LHCN-M2 (cell line): ENCODE data around the gene ZC3H11A. TPM values are rescaled to one million over a fixed set of nuclear protein-coding genes. Genes with fewer than 3 reads are reported as not detected.
"Not testable (repeated sequence)": the region's sequence is repeated elsewhere in the genome, so short reads cannot be mapped to it uniquely, and the experiment has no call there.

ENCODE experiments used
- DNase-seq: peaks from one replicate; pipeline ENCODE4 v3.0.0-alpha.2; 2012; ENCODE audit warnings: low read depth
- polyA plus RNA-seq: library from polyadenylated mRNA; unstranded; fragments of >200 nt; gene quantifications from one replicate; pipeline ENCODE4 v1.2.1, GENCODE V29; 2012; ENCODE audit warnings: missing spikeins
- total RNA-seq: library from RNA; depleted of rRNA; stranded (reverse); fragments of >200 nt; gene quantifications from 2 replicates; pipeline ENCODE4 v1.2.3, GENCODE V29; 2014; rRNA removed

ZC3H11A gene
- total RNA-seq = 60.5 and 68.9 TPM in 2 replicates
- 20.5 TPM for polyA plus RNA-seq

DNA sequence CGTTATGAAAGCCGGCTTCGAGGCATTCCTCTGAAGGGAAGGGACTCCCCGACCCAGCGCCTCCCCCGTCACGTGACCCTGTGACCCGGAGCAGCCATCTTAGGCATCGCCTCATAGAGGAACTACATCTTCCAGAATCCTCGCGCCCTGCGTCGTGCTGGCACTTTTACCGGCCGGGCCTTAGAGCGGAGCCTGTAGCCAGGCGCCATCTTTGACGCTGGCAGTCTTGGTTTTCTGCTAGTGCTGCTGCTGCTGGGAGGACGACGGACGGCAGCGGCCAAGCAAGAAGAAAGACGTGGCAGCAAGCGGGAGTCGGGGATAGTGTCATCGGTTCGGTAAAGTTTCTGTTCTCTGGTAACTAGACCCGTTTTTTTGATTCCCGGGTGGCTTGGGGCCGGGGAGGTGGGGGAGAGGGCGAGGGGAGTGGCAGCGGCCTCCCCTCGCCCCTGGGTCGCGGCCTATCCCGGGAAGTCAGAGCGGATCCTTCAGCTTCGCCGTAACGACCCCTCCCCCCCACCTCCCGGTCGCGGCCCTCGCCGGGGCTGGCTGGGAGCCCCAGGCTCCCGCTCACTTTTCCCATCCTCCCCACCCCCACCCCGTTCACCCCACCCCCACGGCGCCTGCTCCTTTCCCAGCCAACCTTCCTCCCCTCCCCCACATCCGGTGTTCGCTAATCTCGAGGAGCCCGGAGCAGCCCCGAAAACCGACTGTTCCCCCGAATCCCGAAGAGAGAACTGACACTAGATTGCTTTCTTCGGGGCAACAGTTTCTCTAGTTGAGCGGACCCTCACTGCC, at the start of gene ZC3H11A, which contains the start of gene ZBED6:
Gene ZC3H11A (plus strand): TSS at position 183 of the 795 bp plus-strand sequence. CDS start 21,448 bp downstream, outside the sequence.
Gene ZBED6 (plus strand): TSS at position 183 of the 795 bp plus-strand sequence. CDS start 1,900 bp downstream, outside the sequence.
- peak; percentile 99 for DNase-seq

DNA sequence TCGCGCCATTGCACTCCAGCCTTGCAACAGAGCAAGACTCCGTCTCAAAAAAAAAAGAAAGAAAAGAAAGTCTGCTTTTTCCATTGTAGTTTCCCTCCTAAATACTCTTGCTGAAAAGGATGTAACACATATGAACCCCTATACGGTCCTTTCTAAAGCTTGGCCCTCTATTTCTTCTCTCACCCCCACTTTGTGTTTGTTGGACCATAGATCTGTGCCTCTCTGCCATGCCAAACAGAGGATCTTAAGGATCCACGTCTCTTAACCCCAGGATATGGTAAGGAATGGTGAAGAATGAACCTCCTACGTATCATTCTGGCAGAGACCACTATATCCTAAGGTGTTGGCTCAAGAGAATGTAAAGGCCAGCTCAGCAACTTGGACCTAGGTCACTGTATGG, 49.1 kb upstream of the ZC3H11A start:
- DNase-seq = no peak

DNA sequence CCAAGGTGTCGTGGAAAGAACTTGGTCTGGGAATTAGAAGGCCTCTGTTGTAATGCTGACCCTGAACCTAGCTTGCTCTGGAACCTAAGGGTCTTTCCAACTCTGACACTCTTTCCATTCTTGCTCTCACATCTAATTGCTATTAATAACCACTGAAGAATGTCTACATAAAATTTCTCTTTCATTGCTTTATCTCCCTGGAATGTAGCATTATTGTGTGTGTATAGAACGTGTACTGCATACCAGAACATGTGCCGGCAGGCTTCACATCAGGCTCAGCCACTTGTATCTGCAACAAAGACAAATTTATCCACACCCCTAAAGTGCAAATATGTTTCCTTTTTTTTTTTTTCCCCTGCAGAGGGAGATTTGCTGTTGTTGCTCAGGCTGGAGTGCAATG, 44.4 kb upstream of the ZC3H11A start:
- DNase-seq = peak; percentile 8

DNA sequence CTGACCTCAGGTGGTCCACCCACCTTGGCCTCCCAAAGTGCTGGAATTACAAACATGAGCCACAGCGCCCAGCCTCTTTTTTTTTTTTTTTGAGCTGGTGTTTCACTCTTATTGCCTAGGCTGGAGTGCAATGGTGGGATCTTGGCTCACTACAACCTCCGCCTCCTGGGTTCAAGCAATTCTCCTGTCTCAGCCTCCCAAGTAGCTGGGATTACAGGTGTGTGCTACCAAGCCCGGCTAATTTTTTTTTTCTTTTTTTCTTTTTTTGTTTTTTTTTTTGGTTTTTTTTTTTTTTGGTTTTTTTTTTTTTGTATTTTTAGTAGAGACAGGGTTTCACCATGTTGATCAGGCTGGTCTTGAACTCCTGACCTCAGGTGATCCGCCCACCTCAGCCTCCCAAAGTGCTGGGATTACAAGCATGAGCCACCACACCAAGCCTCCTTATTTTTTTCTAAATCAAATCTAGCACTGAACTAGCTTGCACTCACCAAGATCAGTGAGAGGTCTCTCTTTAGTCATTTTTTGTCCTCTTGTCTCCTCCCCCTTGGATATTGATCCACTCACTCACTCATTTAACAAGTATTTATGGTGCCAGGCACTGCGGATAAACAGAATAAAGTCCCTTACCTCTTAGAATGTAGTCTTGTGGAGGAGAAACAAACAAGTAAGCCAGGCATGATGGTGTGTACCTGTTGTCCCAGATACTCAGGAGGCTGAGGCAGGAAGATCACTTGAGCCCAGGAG, 43.6 kb upstream of the ZC3H11A start:
- DNase-seq = not testable (repeated sequence)

DNA sequence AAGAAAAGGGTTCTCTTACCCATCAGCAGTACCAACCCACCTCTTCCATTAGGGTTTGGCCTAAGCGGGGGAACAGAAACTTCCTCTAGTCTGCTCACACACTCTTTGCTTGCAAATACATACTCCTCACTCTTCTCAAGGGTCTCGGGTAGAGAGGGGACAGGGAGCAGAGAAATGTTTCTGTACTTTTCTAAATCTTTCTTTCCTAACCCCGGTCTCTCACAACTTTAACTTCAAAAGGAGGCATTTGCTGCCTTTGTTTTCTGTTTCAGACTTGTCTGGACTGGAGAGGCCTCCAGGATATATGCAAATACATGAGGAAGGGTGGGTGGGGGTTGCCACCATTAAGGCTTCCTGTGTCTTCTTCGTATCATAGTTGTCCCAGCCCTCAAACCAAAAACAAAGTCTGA, 41.0 kb upstream of the ZC3H11A start:
- no peak for DNase-seq

DNA sequence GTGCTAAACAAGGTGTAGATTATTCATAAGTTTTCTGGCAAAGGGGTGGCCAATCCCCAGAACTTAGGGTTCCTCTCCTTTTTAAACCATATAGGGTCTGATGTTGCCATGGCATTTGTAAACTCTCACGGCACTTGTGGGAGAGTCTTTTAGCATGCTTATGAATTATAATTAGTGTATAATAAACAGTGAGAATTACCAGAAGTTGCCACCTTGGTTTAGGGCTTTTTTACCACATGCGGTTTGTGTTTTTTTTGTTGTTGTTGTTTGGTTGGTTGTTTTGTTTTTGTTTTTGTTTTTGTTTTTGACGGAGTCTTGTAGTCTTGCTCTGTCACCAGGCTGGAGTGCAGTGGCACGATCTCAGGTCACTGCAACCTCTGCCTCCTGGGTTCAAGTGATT, 39.4 kb upstream of the ZC3H11A start:
- DNase-seq = no peak

DNA sequence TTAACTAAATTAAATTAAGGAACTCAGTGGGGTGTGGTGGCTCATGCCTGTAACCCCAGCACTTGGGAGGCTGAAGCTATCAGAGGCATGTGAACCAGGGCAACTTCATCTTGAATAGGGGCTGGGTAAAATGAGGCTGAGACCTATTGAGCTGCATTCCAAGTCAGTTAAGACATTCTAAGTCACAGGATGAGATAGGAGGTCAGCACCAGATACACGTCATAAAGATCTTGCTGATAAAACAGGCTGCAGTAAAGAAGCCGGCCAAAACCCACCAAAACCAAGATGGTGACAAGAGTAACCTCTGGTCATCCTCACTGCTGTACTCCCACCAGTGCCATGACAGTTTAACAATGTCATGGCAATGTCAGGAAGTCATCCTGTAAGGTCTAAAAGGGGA, 36.7 kb upstream of the ZC3H11A start:
- not testable (repeated sequence) for DNase-seq

DNA sequence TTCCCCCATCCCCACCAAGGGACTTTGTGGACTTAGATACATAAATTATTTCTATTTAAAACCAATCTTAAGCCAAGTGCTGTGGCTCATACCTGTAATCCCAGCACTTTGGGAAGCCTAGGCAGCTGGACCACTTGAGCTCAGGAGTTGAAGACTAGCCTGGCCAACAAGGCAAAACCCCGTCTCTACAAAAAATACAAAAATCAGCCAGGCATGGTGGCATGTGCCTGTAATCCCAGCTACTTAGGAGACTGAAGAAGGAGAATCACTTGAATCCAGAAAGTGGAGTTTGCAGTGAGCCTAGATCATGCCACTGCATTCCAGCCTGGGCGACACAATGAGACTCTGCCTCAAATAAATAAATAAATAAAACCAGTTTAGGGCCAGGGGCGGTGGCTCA, 34.9 kb upstream of the ZC3H11A start:
- DNase-seq = no peak

DNA sequence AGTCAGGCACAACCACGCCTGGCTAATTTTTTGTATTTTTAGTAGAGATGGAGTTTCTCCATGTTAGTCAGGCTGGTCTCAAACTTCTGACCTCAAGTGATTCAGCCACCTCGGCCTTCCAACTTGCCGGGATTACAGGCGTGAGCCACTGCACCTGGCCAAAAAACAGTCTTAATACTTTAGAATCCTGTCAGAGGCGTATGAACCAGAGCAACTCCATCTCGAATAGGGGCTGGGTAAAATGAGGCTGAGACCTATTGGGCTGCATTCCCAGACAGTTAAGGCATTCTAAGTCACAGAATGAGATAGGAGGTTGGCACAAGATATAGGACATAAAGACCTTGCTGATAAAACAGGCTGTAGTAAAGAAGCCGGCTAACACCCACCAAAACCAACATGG, 33.5 kb upstream of the ZC3H11A start:
- not testable (repeated sequence) for DNase-seq

DNA sequence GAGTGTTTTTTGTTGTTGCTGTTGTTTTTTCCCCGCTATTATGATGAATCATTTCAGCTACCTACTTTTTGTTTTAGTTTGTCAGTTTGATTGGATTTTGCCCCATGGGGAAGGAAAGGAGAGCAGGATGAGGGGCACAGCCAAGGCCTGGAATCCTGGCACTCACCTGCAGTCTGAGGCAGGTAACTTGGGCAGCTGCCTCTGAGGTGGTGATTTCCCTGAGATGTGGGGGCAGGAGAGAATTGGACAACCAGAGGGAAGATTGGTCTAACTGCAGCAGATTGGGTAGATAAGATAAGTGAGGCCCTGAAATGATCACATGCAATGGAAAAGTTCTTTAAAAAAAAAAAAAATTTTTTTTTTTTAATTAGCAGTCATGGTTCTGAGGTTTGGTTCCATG, 31.9 kb upstream of the ZC3H11A start:
- DNase-seq = no peak

DNA sequence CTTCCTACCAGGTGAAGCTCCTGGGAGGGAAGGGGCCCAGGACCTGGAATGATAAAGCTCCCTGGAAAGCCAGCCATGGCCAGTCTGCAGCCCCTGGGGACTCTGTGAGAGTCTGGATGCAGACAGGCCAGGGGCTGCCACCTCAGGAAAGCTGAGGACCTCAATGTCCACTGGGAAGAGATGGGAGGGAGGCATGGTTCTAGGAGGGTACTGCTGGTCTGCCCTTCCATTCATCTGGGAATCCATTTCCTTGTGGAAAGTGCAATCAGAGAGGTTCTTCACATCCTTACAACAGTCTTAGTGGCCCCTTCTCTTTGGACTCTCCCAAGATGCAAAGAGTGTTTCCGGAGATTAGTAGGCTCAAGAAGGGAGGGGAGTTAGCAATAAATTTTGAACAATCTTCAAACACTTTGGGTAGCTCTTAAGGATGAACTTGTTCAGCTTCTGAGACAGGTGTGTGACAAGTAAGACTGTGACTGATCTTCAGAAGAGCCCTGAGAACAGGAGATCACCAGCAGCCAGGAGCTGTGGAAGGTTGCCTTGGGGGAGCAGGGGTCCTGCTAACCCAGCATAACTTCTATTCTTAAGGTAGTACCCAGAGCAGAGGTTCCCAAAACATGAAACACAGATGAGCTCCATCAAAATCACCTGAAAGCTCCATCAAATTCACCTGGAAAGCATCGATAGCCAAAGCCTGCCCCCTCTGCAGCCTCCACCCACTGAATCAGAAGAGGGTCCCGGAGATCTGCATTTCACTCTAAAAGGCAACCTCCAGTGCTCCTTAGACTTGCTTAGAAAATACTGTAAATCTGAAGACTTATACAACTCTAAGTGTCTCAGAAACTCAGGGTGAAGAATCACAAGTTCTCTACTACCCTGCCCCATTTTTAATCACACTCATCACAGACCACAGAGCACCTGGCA, 31.1 kb upstream of the ZC3H11A start:
- no peak for DNase-seq

DNA sequence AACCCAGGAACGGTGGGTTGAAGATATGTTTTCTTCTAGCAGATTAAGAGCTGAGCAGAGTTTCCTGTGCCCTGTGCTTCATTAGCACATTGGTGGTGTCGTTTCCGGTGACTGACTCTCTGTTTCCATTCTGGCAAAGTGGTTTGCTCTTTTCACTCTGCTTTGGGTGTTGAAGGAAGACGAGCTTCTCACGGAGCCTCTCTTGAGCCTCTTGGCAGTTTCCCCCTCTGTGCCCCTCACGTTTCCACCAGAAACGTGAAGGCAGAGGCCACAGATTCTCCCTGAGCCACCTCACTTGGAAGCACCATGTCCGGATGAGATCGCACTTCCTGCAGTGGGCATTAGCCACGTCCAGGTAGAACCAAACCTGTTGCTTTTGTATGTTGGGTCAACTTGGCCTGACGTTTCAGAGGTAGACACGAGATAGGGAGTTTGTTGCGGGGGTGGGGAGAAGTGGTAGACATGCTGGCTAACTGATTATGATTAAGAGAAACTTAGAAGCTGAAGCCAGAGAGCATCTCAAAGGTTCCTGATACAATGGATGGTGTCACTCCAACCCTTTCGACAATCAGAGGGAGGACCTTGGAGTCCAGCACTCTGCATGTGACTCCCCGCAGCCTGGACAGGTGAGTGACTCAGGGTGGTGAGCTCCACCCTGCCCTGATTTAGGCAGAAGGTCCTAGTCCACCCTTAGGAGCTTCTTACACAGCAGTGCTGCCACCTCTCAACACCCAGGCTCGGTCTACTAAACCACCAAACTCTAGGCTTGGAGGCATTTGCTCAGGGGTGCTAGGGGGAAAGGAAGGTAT, 30.2 kb upstream of the ZC3H11A start, which contains the start of gene LAX1:
Gene LAX1 (plus strand): TSS at position 155 of the 809 bp plus-strand sequence. CDS start 383 bp downstream, at position 538.
- no peak for DNase-seq

DNA sequence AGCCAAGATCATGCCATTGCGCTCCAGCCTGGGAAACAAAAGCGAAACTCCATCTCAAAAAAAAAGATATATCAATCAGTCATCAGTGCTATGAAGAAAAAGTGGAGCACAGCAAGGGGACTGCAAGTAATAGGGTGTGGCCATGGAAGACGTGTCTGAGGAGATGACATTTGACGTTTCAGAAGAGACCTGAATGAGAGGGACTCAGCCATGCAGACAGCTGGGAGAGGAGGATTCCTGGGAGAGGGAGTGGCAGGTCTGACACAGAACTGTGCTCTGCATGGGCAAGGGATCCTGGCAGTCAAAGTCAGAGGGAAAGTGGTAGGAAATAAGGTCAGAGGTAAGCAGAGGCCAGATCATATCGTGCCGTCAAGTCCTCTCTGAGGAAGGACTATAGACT, 27.2 kb upstream of the ZC3H11A start:
- DNase-seq = no peak

DNA sequence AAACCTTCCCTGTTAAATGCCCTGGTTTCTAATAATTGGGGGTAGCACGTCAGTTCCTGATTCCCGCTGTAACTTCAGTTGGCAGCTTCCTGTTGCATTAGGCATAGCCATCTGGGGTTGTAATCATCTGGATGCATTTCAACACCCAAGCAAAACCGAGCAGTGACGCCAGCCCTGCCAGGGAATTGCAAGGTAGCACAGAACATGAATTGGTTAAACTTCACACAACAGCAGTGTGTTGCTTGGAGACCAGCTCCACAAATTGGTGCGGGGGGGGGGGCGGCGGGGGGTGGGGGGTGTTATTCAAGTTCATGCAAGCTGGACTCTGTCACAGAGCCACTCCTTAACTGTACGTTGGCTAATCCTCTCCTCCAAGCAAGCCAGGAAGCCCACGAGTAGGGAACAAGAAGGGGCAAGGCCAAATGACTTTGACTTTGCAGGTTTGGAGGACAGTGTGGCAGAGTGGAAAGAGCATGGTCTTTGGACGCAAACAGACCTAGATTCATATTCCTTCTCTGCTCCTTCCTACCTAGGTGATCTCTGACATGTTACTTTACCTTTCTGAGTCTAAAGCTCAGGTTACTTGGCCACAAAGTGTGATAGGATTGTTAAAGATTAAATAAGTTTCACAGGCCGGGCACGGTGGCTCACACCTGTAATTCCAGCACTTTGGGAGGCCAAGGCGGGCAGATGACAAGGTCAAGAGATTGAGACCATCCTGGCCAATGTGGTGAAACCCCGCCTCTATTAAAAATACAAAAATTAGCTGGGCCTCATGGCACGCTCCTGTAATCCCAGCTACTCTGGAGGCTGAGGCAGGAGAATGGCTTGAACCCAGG, 25.7 kb upstream of the ZC3H11A start:
- DNase-seq = peak; percentile 67

DNA sequence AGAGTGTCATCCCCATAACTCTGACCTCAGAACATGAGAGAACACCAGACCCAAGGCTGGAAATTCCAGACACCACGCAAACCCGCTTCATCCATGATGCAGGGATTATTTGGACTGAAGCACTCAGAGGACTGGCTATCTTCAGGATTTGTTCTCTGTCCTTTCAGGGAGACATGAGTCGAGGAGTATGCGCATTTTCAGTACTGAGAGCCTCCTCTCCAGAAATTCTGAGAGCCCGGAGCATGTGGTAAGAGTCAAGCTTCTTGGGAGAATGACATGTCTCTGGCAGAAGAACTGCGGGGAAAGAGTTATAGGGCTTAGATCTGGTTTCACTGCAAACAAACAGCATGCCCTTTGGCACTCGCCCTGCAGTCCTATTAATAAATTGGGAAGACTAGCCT, 23.5 kb upstream of the ZC3H11A start:
- DNase-seq = peak; percentile 12

DNA sequence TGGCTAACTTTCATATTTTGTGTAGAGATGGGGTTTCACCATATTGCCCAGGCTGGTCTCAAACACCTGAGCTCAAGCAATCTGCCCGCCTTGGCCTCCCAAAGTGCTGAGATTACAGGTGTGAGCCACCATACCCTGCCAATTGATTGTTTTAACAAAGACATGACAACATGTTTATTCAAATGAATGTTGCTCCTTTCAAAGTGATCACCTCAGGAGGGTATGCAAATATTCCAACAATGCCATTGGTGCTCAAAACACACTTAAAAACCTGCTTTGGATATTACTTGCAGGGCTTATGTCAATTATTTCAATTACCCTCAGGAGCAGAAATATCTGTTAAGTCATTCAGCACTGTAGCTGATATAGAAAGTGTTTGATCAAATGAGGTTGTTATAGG, 22.6 kb upstream of the ZC3H11A start:
- DNase-seq = no peak

DNA sequence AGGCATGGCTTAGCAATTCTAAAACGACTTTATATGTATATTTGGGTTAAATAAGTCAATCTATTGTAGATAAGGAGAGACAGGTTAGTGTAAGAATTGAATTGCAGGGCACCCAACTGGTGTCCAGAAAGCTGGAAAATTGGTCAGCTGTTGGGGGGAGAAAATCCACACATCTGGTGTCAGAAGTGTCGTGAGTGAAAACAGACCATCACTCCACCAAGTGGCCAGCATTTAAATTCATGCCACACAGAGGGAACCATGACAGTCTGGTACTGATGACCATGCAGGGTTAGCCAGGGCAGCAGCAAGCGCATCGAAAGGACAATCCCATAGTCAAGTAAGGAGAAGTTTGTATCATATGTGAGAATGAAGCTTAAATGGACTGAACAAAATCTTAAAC, 18.8 kb upstream of the ZC3H11A start:
- DNase-seq = peak; percentile 22

DNA sequence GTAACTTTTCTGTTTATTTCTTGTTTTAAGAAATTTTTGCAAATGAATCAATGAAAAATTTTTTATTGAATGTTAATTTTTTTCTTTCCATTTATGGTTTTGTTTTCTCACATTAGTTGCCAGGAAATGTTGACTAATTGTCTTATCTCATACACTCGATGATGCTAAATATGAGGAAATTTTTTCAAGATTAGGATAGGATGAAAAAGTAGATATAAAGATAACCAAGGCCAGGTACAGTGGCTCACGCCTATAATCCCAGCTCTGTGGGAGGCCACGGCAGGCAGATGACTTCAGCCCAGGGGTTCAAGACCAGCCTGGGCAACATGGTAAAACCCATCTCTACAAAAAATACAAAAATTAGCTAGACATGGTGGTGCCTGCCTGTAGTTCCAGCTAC, 17.8 kb upstream of the ZC3H11A start:
- DNase-seq = no peak

DNA sequence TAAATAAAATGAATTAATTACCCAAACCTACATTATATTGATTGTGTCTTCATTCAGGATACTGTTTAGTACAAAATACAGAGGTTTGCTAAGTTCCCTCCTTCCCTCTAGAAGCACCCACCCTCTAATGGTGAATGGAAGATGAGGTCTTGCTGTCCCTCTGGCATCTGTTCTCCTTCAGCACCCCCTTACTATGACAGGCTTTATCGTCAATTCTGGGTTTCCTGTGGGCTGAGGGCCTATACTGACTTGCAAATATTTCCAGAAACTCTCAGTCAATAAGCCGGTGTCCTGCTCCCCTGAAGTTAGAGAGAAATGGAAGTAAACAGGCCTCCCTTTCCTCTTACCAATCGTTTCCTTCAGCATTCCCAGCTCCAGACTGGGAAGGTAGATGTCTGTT, 17.3 kb upstream of the ZC3H11A start:
- DNase-seq = no peak

DNA sequence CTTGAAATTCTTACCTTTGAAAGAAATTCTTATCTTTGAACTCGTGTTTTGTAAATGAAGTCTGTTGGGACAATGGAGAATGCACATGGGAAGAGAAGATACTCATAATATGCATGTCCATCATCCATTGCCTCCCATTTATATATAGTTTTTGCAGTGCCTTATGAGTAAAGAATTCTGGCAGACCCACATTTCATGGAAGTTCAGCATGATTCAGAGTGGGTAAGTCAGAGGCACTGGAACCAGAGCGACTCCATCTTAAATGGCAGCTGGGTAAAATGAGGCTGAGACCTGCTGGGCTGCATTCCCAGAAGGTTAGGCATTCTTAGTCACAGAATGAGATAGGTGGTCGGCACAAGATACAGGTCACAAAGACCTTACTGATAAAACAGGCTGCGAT, 16.6 kb upstream of the ZC3H11A start:
- DNase-seq = no peak
